ENCODE measurements around the gene RAB11FIP4. TPM values are rescaled to one million over a fixed set of nuclear protein-coding genes. Genes with fewer than 3 reads are reported as not detected.

Gene RAB11FIP4
- total and polyA plus RNA-seq, 2 donors (not counting 1 experiment from before 2014, with no cell fraction given) = 17.0 to 70.5 TPM

DNA sequence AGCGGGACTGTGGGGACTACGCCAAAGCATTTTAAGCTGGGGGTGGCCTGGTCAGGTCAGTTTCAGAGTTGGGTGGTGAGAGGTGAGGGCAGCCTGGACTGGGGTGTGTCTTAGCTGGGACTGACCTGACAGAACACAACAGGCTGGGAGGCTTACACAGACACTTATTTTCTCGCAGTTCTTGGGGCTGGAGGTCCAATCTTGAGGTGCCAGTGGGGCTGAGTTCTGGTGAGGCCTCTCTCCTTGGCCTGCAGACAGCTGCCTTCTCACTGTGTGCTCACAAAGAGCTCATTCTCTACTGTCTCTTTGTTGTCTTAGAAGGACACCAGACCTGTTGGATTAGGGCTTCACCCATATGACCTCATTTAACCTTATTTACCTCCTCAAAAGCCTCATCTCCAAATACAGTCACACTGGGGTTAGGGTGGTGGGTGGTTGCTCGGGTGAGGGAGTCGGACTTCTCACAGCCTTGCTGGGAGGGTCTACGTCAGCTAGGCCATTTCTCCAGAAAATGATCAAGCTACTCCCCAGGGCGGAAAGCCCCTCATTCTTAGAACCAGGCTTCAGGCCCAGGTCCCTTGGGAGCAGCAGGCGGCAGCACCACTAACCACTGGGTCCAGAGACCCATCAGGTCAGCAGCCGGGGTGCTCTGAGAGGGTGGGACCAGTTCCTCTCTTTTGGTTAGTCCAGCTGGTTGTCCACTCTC lies 149.3 kb downstream of the RAB11FIP4 start:
- H3K4me3 ChIP-seq (ENCODE audit: control extremely low read depth in 1 of 5, extremely low read depth in 1 of 5, insufficient read depth in 1 of 5, low read depth in 2 of 5, low read length in 4 of 5) = no peak overlapping the region
- intact Hi-C loops (cut with micrococcal nuclease) = no loop called here
- H3K27me3 ChIP-seq (replicated peaks in 1 of 4; ENCODE audit: control extremely low read depth in 1 of 4, control insufficient read depth in 3 of 4, insufficient read depth in 4 of 4, low read length in 3 of 4) = no peaks in the 10 kb centered on the region
- DNase-seq (no peak), ATAC-seq (ENCODE audit: low read depth) (no peak)
- WGBS (ENCODE audit: insufficient coverage) = 80% methylated on average over 7 of the region's 9 CpGs
- no peak overlapping the region for H3K9ac ChIP-seq (ENCODE audit: low read length)
- H3K79me2 ChIP-seq (ENCODE audit: control insufficient read depth, insufficient read depth, low read length) = no peaks in the 10 kb centered on the region
- POLR2A ChIA-PET = interaction anchor here (1.0 kb wide), 1 partner anchor 8 kb away, joined by 3 read pairs; no protein-coding TSS in a partner anchor
- TF ChIP-seq, protein P1, sequence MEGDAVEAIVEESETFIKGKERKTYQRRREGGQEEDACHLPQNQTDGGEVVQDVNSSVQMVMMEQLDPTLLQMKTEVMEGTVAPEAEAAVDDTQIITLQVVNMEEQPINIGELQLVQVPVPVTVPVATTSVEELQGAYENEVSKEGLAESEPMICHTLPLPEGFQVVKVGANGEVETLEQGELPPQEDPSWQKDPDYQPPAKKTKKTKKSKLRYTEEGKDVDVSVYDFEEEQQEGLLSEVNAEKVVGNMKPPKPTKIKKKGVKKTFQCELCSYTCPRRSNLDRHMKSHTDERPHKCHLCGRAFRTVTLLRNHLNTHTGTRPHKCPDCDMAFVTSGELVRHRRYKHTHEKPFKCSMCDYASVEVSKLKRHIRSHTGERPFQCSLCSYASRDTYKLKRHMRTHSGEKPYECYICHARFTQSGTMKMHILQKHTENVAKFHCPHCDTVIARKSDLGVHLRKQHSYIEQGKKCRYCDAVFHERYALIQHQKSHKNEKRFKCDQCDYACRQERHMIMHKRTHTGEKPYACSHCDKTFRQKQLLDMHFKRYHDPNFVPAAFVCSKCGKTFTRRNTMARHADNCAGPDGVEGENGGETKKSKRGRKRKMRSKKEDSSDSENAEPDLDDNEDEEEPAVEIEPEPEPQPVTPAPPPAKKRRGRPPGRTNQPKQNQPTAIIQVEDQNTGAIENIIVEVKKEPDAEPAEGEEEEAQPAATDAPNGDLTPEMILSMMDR (IDR thresholded peaks at IDR 0.05) = no peak
- H4K20me1 ChIP-seq (ENCODE audit: control insufficient read depth, insufficient read depth, low read length, poor library complexity, severe bottlenecking) = no peaks in the 10 kb centered on the region
- CTCF ChIA-PET = interaction anchor here (0.9 to 2.2 kb wide), 4 partner anchors 8 to 302 kb away, joined by 3 to 7 read pairs (median 4); no protein-coding TSS in a partner anchor
- H3K27ac Mint-ChIP-seq = peak overlapping the region; percentile 71
- H3K36me3 ChIP-seq (replicated peaks in 1 of 2; ENCODE audit: control extremely low read depth in 1 of 2, control insufficient read depth in 1 of 2, extremely low read depth in 1 of 2, insufficient read depth in 2 of 2, low read length in 1 of 2) = no peaks in the 10 kb centered on the region
- no peaks in the 10 kb centered on the region for H3K9me3 ChIP-seq (ENCODE audit: control extremely low read depth in 1 of 3, control insufficient read depth in 2 of 3, insufficient read depth in 1 of 3, low read length in 2 of 3)
- no peak overlapping the region for H3K27ac ChIP-seq (ENCODE audit: low read length in 2 of 2)
- H3K4me2 ChIP-seq (replicated peaks; ENCODE audit: low read depth, low read length, poor library complexity, severe bottlenecking) = peak overlapping the region; percentile 7
- H2AFZ ChIP-seq (ENCODE audit: insufficient read depth, low read depth, low read length, poor library complexity, severe bottlenecking) = no peak overlapping the region
- no peaks in the 10 kb centered on the region for H3K9me3 Mint-ChIP-seq (ENCODE audit: insufficient read depth)
- H3K27me3 Mint-ChIP-seq = no peaks in the 10 kb centered on the region
- H3K4me1 ChIP-seq (ENCODE audit: control insufficient read depth in 2 of 2, insufficient read depth in 2 of 2, low read length in 2 of 2) = peaks cover 49 to 56% of the 10 kb centered on the region in 2 donors
- peaks cover 58% of the 10 kb centered on the region for H3K4me1 Mint-ChIP-seq
- H3K4me3 Mint-ChIP-seq = peak overlapping the region; percentile 5

DNA sequence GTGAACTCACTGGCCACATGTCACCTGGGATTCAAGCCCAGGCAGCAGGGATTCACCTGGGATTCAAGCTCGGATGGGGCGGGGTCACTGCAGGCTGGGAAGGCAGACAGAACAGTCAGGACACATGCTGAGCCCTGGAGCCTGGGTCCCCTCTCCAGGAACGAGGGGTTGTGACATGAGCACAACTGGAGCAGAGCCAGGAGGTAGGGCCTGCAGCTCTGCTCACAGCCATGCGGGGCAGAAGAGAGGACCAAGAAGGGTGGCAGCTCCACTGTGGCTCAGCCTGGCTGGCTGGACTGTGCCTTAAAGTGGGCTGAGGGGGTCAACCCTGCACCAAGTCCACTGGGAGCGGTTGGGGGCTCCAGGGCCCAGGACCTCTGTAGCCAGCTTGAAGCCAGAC lies 150.1 kb downstream of the RAB11FIP4 start:
- Mint-ChIP-seq H3K4me1 (peaks cover 52% of the 10 kb centered on the region), H3K27ac (peak overlapping the region; percentile 74), H3K9me3 (ENCODE audit: insufficient read depth) (no peaks in the 10 kb centered on the region), H3K27me3 (no peaks in the 10 kb centered on the region), H3K4me3 (no peak overlapping the region)
- no peak for DNase-seq
- Histone ChIP-seq H3K27me3 (replicated peaks in 1 of 4; ENCODE audit: control extremely low read depth in 1 of 4, control insufficient read depth in 3 of 4, insufficient read depth in 4 of 4, low read length in 3 of 4) (no peaks in the 10 kb centered on the region), H3K79me2 (ENCODE audit: control insufficient read depth, insufficient read depth, low read length) (no peaks in the 10 kb centered on the region), H3K36me3 (replicated peaks in 1 of 2; ENCODE audit: control extremely low read depth in 1 of 2, control insufficient read depth in 1 of 2, extremely low read depth in 1 of 2, insufficient read depth in 2 of 2, low read length in 1 of 2) (no peaks in the 10 kb centered on the region), H4K20me1 (ENCODE audit: control insufficient read depth, insufficient read depth, low read length, poor library complexity, severe bottlenecking) (no peaks in the 10 kb centered on the region), H3K4me1 (ENCODE audit: control insufficient read depth in 2 of 2, insufficient read depth in 2 of 2, low read length in 2 of 2) (peaks cover 42 to 48% of the 10 kb centered on the region in 2 donors), H3K9ac (ENCODE audit: low read length) (no peak overlapping the region), H2AFZ (ENCODE audit: insufficient read depth, low read depth, low read length, poor library complexity, severe bottlenecking) (no peak overlapping the region), H3K4me3 (ENCODE audit: control extremely low read depth in 1 of 5, extremely low read depth in 1 of 5, insufficient read depth in 1 of 5, low read depth in 2 of 5, low read length in 4 of 5) (no peak overlapping the region), H3K4me2 (replicated peaks; ENCODE audit: low read depth, low read length, poor library complexity, severe bottlenecking) (no peak overlapping the region), H3K27ac (ENCODE audit: low read length in 2 of 2) (no peak overlapping the region), H3K9me3 (ENCODE audit: control extremely low read depth in 1 of 3, control insufficient read depth in 2 of 3, insufficient read depth in 1 of 3, low read length in 2 of 3) (no peaks in the 10 kb centered on the region)
- 92% methylated on average over 5 of the region's 5 CpGs for WGBS (ENCODE audit: insufficient coverage)
- intact Hi-C loops (cut with micrococcal nuclease) = no loop called here
- no peak for ATAC-seq (ENCODE audit: low read depth)
- TF ChIP-seq, protein P1 (IDR thresholded peaks at IDR 0.05) = no peak
- no peak for TF ChIP-seq EZH2 (IDR thresholded peaks at IDR 0.05; ENCODE audit: borderline replicate concordance, insufficient read depth, low read depth, low read length, poor library complexity, severe bottlenecking)
- ChIA-PET POLR2A (interaction anchor here (0.6 to 1.0 kb wide), 2 partner anchors 7 to 126 kb away, joined by 3 to 11 read pairs; no protein-coding TSS in a partner anchor), CTCF (interaction anchor here (0.7 to 2.2 kb wide), 4 partner anchors 11 to 301 kb away, joined by 3 to 7 read pairs (median 4); no protein-coding TSS in a partner anchor)
